Esophagus muscularis mucosa (tissue), 4 donors: ENCODE results near the gene WDR37. TPM values are rescaled to one million over a fixed set of nuclear protein-coding genes. Genes with fewer than 3 reads are reported as not detected.

Experiments used
- DNase-seq: peaks from one replicate; pipeline ENCODE4 v3.0.0-alpha.2; 2017; ENCODE audit errors: extremely low spot score
- H3K27ac ChIP-seq, 4 donors: fragments of 200-600 bp; sonication (generic); replicated peaks in 1 of 4; 1 replicate in 3 of 4; 2 replicates in 1 of 4; pipeline ENCODE4 v1.5.1; 2016 to 2019; ENCODE audit warnings: mild to moderate bottlenecking in 1 of 4
- H3K27me3 ChIP-seq, 4 donors: fragments of 200-600 bp; sonication (generic); one replicate each; pipeline versions ENCODE4 v1.5.1 to v1.6.0; 2016 to 2019
- H3K36me3 ChIP-seq, 4 donors: fragments of 200-600 bp; sonication (generic); one replicate each; pipeline ENCODE4 v1.5.1; 2016 to 2019
- H3K4me1 ChIP-seq, 4 donors: fragments of 200-600 bp; sonication (generic); one replicate each; pipeline ENCODE4 v1.5.1; 2016 to 2019
- H3K4me3 ChIP-seq, 4 donors: fragments of 200-600 bp; sonication (generic); 1 replicate in 2 of 4; 2 replicates in 2 of 4; pipeline ENCODE4 v1.5.1; 2016 to 2019; ENCODE audit warnings: mild to moderate bottlenecking in 4 of 4, moderate library complexity in 1 of 4
- H3K9me3 ChIP-seq, 4 donors: fragments of 200-600 bp; sonication (generic); 1 replicate in 3 of 4; 2 replicates in 1 of 4; pipeline ENCODE4 v1.5.1; 2016 to 2019
- CTCF ChIP-seq, 3 experiments: fragments of 200-600 bp in 2 of 3; fragments of 450-650 bp in 1 of 3; sonication (generic) in 2 of 3; IDR thresholded peaks; one replicate each; pipeline ENCODE4 v1.5.1; 2017 to 2019; ENCODE audit warnings: antibody characterized with exemption in 3 of 3, mild to moderate bottlenecking in 2 of 3, moderate library complexity in 1 of 3
- EP300 ChIP-seq: sonication (generic); formaldehyde crosslinking; IDR thresholded peaks from one replicate; pipeline ENCODE4 v1.6.1; 2017; ENCODE audit warnings: antibody characterized with exemption
- POLR2A ChIP-seq: fragments of 450-650 bp; IDR thresholded peaks from one replicate; pipeline ENCODE4 v1.6.1; 2017; ENCODE audit warnings: antibody characterized with exemption, moderate library complexity, mild to moderate bottlenecking, low read depth
- POLR2AphosphoS5 ChIP-seq, 2 donors: sonication (generic); formaldehyde crosslinking; IDR thresholded peaks; one replicate each; pipeline ENCODE4 v1.6.1; 2017; ENCODE audit warnings: antibody characterized with exemption in 2 of 2
- WGBS: methylation state at CpG from one replicate; pipeline ENCODE4 v1.1.5; 2018; 5-methylcytosine and 5-hydroxymethylcytosine counted together
- intact Hi-C: fragments of 100-400 bp; cut with DNase I; formaldehyde crosslinking; loops from one replicate; pipeline ENCODE4 v1.15.1; 2023
- total RNA-seq, 4 donors: library from RNA; depleted of rRNA; stranded (reverse); fragments of >200 nt; gene quantifications; one replicate each; pipeline versions ENCODE4 v1.1.0 to v1.2.1, GENCODE V29; 2016

WDR37 gene
- total RNA-seq, 4 donors from 2014 or later, result 9.1 to 17.2 (median 13.2) TPM

- Histone ChIP-seq H3K9me3 (no peaks in the 10 kb centered on the region), H3K36me3 (no peaks in the 10 kb centered on the region), H3K4me3 (no peak overlapping the region), H3K27ac (no peak overlapping the region), H3K27me3 (peaks cover 0 to 17% (median 0%) of the 10 kb centered on the region in 4 donors), H3K4me1 (no peaks in the 10 kb centered on the region)
- intact Hi-C loops, result no loop called here
- DNase-seq, result peak; percentile 79
- TF ChIP-seq EP300 (no peak), POLR2AphosphoS5 (IDR thresholded peaks at IDR 0.05) (no peak), POLR2A (no peak), CTCF (IDR thresholded peaks at IDR 0.05) (no peak)
- 84% methylated on average over 12 of the region's 20 CpGs for WGBS
These were observed 99.8 kb downstream of the WDR37 start for GRCh38 chr10:1155791-1156615.

- H3K36me3 ChIP-seq, result no peaks in the 10 kb centered on the region
- no peak overlapping the region for H3K27ac ChIP-seq
- no peak for TF ChIP-seq POLR2AphosphoS5 (IDR thresholded peaks at IDR 0.05)
- TF ChIP-seq POLR2A, result no peak
- TF ChIP-seq CTCF (IDR thresholded peaks at IDR 0.05), result no peak
- no peak for TF ChIP-seq EP300
- no peak overlapping the region for H3K4me3 ChIP-seq
- H3K4me1 ChIP-seq, result no peaks in the 10 kb centered on the region
- H3K9me3 ChIP-seq, result no peaks in the 10 kb centered on the region
- WGBS, result 86% methylated on average over 8 of the region's 8 CpGs
- no peak for DNase-seq
- intact Hi-C loops, result no loop called here
- peaks cover 0 to 17% (median 0%) of the 10 kb centered on the region in 4 donors for H3K27me3 ChIP-seq
These were observed 100.4 kb downstream of the WDR37 start for GRCh38 chr10:1156616-1156886.

DNA sequence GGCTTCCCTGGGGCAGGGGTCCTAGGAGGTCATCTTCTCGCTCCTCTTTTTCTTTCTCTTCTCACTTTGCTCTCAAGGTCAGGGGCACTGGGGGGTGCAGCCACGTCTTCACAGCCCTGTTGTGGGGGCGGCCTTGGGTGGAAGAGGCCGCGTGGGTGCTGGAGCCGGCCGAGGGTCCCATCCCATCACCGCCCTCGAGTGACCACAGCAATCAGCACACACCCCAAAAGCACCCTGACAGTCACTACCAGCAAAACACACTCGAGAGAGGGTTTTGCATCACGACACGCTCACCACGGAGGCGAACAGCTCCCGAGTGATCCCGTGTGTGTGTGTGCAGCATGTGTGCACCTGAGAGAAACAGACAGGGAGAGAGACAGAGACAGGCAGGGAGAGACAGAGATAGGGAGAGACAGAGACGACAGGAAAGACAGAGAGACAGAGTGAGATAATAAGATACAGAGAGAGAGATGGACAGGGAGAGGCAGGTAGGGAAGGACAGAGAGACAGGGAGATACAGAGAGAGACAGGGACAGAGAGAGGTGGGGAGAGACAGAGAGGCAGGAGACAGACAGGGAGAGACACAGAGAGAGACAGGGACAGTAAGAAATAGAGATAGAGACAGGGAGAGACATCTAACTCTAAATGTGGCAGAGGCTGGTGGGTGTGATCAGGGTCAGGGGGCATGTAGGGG lies 100.9 kb downstream of the WDR37 start:
- no peak for TF ChIP-seq CTCF (IDR thresholded peaks at IDR 0.05)
- no peak for TF ChIP-seq EP300
- TF ChIP-seq POLR2AphosphoS5 (IDR thresholded peaks at IDR 0.05), result no peak
- TF ChIP-seq POLR2A, result no peak
- DNase-seq, result peak; percentile 80

DNA sequence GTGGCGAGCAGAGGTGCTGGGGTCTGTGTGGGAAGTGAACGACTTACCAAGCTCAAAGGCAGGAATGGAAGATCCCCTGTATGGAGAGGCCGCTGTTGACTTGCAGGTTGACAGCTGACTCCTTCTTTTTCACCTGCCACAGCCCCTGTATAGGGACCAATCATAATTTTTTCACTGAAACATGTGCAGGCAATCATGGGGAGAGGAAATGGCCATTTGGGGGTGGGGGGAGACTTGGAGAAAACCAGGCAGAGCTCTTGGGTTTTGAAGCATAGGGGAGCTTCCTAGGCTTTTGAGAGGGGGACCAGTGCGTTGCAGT lies 101.4 kb downstream of the WDR37 start:
- 91% methylated on average over 4 of the region's 4 CpGs for WGBS
- intact Hi-C loops, result no loop called here
- TF ChIP-seq POLR2A, result no peak
- no peak for TF ChIP-seq POLR2AphosphoS5 (IDR thresholded peaks at IDR 0.05)
- no peak for TF ChIP-seq EP300
- TF ChIP-seq CTCF (IDR thresholded peaks at IDR 0.05), result no peak

More for the DNA sequence above, 100.9 kb downstream of the WDR37 start:
- WGBS, result 88% methylated on average over 17 of the region's 17 CpGs
- intact Hi-C loops, result no loop called here
- no peaks in the 10 kb centered on the region for H3K9me3 ChIP-seq
- H3K36me3 ChIP-seq, result no peaks in the 10 kb centered on the region
- no peak overlapping the region for H3K4me3 ChIP-seq
- no peaks in the 10 kb centered on the region for H3K4me1 ChIP-seq
- H3K27me3 ChIP-seq, result peaks cover 0 to 17% (median 0%) of the 10 kb centered on the region in 4 donors
- no peak overlapping the region for H3K27ac ChIP-seq

More for the DNA sequence above, 101.4 kb downstream of the WDR37 start:
- no peaks in the 10 kb centered on the region for H3K9me3 ChIP-seq
- no peaks in the 10 kb centered on the region for H3K4me1 ChIP-seq
- H3K36me3 ChIP-seq, result no peaks in the 10 kb centered on the region
- peaks cover 0 to 17% (median 0%) of the 10 kb centered on the region in 4 donors for H3K27me3 ChIP-seq
- H3K27ac ChIP-seq, result no peak overlapping the region
- no peak for DNase-seq
- H3K4me3 ChIP-seq, result no peak overlapping the region
